GM06990 (cell line): ENCODE results near the gene CUX1.
"Not testable (repeated sequence)": the region's sequence is repeated elsewhere in the genome, so short reads cannot be mapped to it uniquely, and the experiment has no call there.

Experiments used
- DNase-seq: peaks from one replicate; pipeline ENCODE4 v3.0.0-alpha.2; 2011; ENCODE audit not compliant: insufficient read length; ENCODE audit errors: extremely low read depth
- H3K27me3 ChIP-seq: replicated peaks from 2 replicates; pipeline ENCODE4 v1.6.0; 2011; ENCODE audit warnings: low read length; ENCODE audit not compliant: control insufficient read depth, insufficient read depth
- H3K36me3 ChIP-seq: 2 replicates; pipeline ENCODE4 v1.5.1; 2011; ENCODE audit warnings: low read length; ENCODE audit not compliant: control insufficient read depth, insufficient read depth
- H3K4me3 ChIP-seq: replicated peaks from 2 replicates; pipeline ENCODE4 v1.5.1; 2011; ENCODE audit warnings: low read depth, mild to moderate bottlenecking, control low read depth, low read length
- CTCF ChIP-seq: IDR thresholded peaks from 2 replicates; pipeline ENCODE4 v1.5.1; 2011; ENCODE audit warnings: low read length, control low read depth, mild to moderate bottlenecking, inconsistent platforms; ENCODE audit not compliant: insufficient read depth, poor library complexity, severe bottlenecking

The CUX1 gene

GRCh38 chr7:101987494-101987893, 170.1 kb downstream of the CUX1 start:
- TF ChIP-seq CTCF: no peak
- H3K36me3 ChIP-seq: peaks cover 1% of the 10 kb centered on the region; the same call in 1 of the 2 replicates
- H3K27me3 ChIP-seq: no peaks in the 10 kb centered on the region
- no peak overlapping the region for H3K4me3 ChIP-seq
- no peak for DNase-seq

- H3K4me3 ChIP-seq, H3K27me3 ChIP-seq, DNase-seq, H3K36me3 ChIP-seq: not testable (repeated sequence)
Measured at GRCh38 chr7:101988060-101988459, 170.6 kb downstream of the CUX1 start.

- DNase-seq: no peak
- H3K36me3 ChIP-seq: peaks cover 1% of the 10 kb centered on the region; the same call in 1 of the 2 replicates
- no peak overlapping the region for H3K4me3 ChIP-seq
- TF ChIP-seq CTCF: no peak
- no peaks in the 10 kb centered on the region for H3K27me3 ChIP-seq
Measured at GRCh38 chr7:101988513-101988912, 171.1 kb downstream of the CUX1 start.

DNA sequence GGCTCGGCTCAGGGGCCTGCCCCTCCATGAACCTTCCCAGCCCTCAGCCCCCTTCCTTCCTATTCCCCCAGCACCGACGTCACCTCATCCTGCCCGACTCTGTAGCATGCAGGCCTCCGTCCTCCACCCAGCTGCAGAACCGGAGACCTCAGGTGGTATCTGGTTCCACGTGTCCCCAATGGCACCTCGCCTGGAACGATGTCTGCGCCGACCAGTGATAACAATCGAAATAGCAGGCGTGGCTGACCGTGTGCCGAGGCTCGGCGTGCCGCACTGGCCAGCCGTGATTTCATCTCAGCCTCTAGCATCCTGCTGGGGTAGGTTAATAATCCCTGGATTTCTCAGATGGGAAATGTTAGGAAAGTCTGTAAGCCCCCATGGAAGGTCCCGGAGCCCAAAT, 171.7 kb downstream of the CUX1 start:
- peaks cover 1% of the 10 kb centered on the region; the same call in 1 of the 2 replicates for H3K36me3 ChIP-seq
- TF ChIP-seq CTCF: no peak

DNA sequence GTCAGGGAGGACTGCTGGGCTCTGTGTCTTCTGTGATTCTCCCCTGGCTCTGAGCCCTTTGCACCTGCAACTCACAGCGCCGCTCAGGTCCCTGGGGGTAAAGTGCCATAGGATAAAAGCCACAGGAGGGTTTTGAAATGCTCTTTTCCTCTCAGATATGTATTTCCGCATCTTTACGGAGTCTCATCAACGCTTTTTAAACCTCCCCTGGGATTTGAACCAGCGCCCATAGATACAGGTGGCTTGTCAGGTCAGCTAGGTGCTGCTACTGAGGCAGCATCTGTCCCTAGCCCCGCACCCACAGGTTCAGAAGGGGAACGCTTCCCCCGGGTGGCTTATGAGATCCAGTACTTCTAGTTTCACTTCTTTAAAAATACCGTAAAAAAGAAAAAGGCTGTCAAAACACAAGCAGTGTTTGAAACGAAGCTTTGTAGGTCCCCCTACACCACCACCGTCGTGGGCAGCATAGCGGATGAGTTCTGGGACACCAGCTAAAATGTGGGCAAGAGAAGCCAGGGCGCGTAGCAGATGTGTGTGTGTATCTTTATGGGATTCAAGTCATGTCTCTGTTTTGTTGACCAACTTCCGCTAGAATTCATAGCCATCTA, 173.5 kb downstream of the CUX1 start:
- H3K36me3 ChIP-seq: peaks cover 1% of the 10 kb centered on the region; the same call in 1 of the 2 replicates
- H3K4me3 ChIP-seq: peak overlapping the region; percentile 6; the same call in 1 of the 2 replicates
- peak; percentile 80 for DNase-seq
- TF ChIP-seq CTCF: peak; percentile 19
- H3K27me3 ChIP-seq: no peaks in the 10 kb centered on the region

More for the DNA sequence above, 171.7 kb downstream of the CUX1 start:
- no peak for DNase-seq
- Histone ChIP-seq H3K27me3 (no peaks in the 10 kb centered on the region), H3K4me3 (no peak overlapping the region)

- H3K4me3 ChIP-seq: no peak overlapping the region
- no peak for DNase-seq
- peaks cover 1% of the 10 kb centered on the region; the same call in 1 of the 2 replicates for H3K36me3 ChIP-seq
- TF ChIP-seq CTCF: no peak
- no peaks in the 10 kb centered on the region for H3K27me3 ChIP-seq
Measured at GRCh38 chr7:101991860-101992259, 174.4 kb downstream of the CUX1 start.
